T-helper 1 cell treated with Interleukin-12 subunit alpha and Interleukin-12 subunit beta and Interleukin-4 antibody, amounts not matched to agents 30 ng/mL and 1 ng/mL, for 36 hours (primary cell): ENCODE data around the gene PMEL. TPM values are rescaled to one million over a fixed set of nuclear protein-coding genes. Genes with fewer than 3 reads are reported as not detected.

Experiments
- intact Hi-C: fragments of 100-400 bp; cut with micrococcal nuclease; formaldehyde crosslinking; loops from one replicate; pipeline ENCODE4 v1.15.1; 2024
- total RNA-seq: library from RNA; stranded (reverse); gene quantifications from 2 replicates; pipeline ENCODE4 v1.2.3, GENCODE V29; 2022

PMEL gene
- total RNA-seq, 1 donor from 2014 or later, result not detected

DNA sequence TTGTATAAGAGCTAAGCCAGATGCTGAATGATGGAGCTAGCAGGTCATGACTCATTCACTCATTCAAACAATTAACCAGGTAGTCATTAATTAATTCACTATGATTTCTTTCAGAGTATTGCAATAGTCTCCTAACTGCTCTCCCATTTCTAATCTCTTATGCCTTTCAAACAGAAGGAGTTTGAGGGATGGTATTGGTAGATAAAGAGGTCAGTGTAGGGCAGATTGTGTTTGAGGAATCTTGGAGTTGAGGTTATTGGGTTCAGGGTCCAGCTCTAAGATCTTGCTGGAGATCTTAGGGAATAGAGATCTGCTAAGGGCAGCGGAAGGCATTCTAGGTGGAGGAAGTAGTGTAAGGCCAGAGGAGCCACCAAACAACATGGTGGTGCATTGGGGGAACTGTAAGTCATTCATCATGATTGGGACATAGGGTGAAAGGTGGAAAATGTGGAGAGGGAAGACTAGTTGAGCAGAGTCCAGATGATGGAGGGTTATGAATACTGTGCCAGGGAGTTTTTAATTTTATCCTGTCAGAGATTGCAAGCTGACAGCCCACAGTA lies 23.2 kb downstream of the PMEL start:
- intact Hi-C loops, result no loop called here

GRCh38 chr12:55942055-55942454 lies 23.8 kb downstream of the PMEL start:
- intact Hi-C loops, result no loop called here

DNA sequence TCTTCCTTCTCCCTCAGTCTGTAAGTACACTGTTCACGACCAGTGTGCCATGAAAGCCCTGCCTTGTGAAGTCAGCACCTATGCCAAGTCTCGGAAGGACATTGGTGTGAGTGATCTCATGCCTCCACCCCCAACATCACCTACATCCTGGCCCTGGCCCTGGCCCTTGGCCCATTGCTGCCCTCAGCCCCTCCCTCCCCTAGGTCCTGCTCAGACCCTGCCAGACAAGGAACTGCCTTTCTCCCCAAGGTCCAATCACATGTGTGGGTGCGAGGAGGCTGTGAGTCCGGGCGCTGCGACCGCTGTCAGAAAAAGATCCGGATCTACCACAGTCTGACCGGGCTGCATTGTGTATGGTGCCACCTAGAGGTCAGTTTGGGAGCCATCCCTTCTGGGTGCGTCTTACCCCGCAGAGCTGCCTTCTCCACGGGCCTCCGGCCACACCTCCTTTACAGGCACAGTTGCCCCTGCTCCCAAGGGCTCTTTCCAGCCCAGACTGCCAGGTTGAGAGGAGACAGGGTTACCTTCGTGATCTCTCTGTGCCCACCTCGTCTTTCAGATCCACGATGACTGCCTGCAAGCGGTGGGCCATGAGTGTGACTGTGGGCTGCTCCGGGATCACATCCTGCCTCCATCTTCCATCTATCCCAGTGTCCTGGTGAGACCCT lies 25.6 kb downstream of the PMEL start:
- intact Hi-C loops, result loop anchor here (1.0 kb wide), 5 partner anchors 10 to 202 kb away; partner anchors contain the start of gene SARNP

GRCh38 chr12:55938826-55939501 lies 26.9 kb downstream of the PMEL start:
- intact Hi-C loops, result no loop called here

GRCh38 chr12:55937981-55938380 lies 27.9 kb downstream of the PMEL start:
- intact Hi-C loops, result no loop called here

GRCh38 chr12:55935738-55936151 lies 30.1 kb downstream of the PMEL start:
- intact Hi-C loops, result no loop called here

DNA sequence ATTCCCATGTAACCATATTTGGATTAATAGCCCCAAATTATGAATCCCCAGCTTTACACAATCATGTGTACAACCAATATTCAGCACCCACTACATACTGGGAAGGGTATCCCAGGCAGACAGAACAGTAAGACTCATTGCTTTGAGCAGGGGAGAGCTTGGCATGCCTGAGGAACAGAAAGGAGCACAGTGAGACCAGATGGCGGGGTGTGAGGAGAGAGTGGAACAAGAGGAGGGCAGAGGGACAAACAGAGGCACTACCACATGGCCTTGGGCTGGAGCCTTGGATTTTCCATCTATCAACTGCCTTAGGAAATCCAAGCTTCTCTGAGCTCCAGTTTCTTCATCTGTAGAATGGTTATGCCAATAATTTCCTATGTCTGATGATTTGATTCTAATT lies 31.1 kb downstream of the PMEL start:
- intact Hi-C loops, result no loop called here

DNA sequence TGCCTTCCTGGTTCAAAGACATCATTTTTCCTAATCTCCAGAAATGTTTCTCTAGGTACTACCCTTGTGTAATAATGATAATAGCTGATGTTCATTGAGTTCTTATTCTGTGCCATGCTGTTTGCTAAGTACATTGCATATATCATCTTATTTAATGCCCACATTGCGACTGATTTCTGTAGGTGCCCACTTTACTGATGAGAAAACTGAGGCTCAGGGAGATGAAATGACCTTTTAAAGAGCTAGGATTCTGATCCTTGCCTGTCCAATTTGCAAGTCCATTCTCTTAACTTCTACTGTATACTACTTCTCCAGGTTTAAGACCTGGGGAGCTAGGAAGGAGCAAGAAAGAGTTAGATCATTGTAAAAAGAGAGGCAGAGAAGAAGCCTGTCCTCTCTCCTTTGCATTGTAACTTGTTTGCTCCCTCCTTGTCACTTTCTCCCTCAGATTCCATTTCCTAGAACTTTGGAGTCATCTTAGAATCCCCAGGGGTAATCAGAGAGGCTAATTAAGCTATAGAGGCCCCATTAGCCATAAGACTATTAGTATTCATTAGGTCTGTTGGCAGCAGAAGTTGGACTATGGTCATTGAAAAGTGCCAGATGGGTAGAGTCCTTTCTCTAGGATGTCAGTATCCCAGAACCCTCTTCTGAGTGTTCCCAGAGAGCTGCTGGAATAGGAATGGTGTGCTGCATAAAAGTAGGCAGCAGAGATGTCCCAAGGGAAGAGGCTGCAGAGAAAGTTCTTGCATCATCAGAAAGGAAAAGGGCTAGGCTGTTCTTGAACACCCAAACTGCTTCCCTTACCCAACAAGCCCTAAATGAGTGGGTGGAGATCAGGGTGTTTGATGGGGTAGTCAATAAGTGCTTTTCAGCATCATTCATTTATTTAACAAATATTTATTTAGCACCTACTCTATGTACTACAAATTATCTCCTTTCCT lies 31.8 kb downstream of the PMEL start:
- intact Hi-C loops, result no loop called here

DNA sequence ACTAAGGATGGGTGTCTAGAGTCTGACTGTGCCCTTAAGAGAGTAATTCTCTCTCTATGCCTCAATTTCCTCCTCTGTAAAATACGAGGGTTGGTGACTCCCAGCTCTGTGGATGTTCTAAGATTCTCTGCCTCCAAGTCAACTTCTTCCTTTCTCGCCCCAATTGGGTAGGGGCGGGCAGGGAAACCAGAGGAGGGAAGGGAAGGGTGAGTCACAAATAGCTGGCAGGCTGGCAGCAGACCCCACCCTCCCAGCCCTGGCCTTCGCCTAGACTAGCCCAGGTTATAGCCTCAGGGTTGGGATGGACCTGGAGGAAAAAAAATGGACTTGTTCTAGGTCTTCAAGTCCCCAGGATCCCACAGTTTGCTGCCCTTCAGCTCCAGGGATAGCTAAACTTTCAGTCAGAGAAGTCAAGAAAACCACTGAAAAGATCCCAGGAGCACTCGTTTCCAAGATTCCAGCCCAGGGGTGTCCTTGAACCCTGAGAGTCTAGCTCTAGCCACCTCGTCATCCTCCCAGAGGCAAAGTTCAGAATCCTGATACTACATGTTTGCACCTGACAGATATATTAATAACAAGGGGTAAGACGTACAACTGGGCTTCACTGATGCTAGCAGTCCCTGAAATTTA lies 32.6 kb downstream of the PMEL start:
- intact Hi-C loops, result no loop called here

DNA sequence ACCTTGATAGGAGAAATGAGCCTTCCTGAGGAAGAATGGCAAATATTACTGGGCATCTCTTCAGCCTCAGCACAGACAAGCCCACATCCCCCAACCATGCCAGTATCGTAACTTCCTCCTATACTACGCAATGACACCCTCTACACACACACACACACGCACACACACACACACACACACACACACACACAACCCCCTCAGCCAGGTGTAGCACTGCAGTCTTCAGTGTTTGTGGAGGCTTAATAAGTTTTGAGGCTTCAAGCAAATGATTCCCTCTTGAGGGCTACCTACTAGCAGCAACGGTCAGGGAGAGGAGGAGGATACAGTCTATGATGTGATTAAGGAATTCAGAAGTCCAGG lies 33.3 kb downstream of the PMEL start:
- intact Hi-C loops, result no loop called here

GRCh38 chr12:55931780-55932550 lies 33.9 kb downstream of the PMEL start:
- intact Hi-C loops, result loop anchor here (1.0 to 2.0 kb wide), 4 partner anchors 34 to 705 kb away; partner anchors contain the start of genes CDK2, MYL6B, PMEL and SUOX

GRCh38 chr12:55931317-55931779 lies 34.5 kb downstream of the PMEL start:
- intact Hi-C loops, result loop anchor here (1.0 to 2.0 kb wide), 4 partner anchors 35 to 705 kb away; partner anchors contain the start of genes CDK2, MYL6B, PMEL and SUOX

GRCh38 chr12:55930771-55931316 lies 35.0 kb downstream of the PMEL start, which contains the start of gene DGKA:
Gene DGKA (plus strand): TSS chr12:55931162. CDS start chr12:55936504, 5,342 bp downstream.
- intact Hi-C loops, result loop anchor here (1.0 to 2.0 kb wide), 7 partner anchors 9 to 706 kb away; partner anchors contain the start of genes CDK2, MYL6B, PMEL and RPS26

DNA sequence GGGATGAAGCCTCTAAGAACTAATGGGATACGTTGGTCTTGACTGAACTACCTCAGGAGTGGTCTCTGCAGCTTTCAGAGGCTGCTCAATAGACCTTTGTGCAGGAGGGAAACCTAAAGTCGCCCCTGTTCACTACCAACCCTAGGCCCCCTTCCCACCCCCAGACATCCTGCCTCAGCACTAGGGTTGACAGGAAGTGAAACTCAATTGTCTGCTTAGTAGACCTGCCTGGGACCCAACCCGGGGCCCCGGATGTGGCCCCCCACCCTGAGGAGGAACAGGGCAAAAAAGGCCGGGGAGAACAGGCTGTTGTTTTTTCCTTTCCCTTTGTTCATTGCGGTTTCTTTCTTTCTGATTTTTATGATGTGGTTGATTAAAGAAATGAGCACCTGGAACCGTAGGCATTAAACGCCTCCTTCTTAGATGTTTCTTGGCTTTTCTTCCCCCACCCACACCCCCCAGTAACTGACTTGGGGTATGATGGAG lies 36.5 kb downstream of the PMEL start:
- intact Hi-C loops, result loop anchor here (1.0 to 5.0 kb wide), 10 partner anchors 175 to 1823 kb away; partner anchors contain the start of genes BLOC1S1, CDK4, MYL6 and NAB2

- intact Hi-C loops, result loop anchor here (1.0 to 5.0 kb wide), 15 partner anchors 99 to 1824 kb away; partner anchors contain the start of genes CDK4, DNAJC14, ESYT1 and MYL6
These were observed 38.0 kb downstream of the PMEL start, which contains the start of gene PYM1 for GRCh38 chr12:55927588-55928502. Gene PYM1 (minus strand): TSS chr12:55927894. CDS start chr12:55927761, 133 bp downstream.

DNA sequence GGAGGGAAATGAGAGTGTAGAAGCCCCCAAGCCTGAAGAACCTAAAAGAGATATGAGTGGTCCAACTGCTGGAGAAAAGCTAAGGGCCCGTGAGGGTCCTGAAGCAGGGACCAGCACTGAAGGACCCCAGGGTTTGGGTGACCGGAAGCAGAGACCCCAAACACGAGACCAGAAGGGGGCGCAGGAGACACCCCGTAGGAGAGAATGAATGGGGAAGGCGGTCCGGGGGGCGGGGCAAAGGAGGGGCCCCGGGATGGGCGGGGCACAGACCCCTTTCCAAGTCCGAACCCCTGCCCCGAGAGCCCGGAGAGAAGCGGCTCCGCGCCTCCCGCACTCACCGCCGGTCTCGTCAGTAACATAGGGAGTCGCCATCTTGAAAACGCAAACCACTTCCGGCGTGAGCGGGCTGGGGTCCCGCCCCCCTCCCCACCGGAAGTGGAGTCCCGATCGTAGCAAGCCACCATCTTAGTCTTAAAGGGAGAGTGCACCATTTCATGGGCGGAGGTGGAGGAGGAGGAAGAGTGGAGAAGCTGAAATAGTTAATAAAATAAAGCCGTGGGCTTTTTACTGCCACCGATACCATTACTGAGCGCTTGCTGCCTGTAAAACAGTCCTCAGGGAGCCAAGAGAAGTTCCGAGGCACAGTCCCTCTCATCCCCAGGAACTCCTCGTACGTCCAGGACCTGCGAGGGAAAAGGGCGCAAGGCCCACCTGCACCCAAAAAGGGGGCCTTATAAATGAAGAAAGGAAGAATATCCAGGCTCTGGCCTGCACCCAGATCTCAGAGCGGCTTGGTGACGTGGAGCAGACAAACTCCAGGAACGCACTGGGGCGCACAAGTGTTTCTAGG lies 38.9 kb downstream of the PMEL start:
- intact Hi-C loops, result loop anchor here (1.0 to 5.0 kb wide), 14 partner anchors 98 to 1825 kb away; partner anchors contain the start of genes CDK4, DNAJC14, ESYT1 and NAB2
